GM18867 (cell line): Measurements from ENCODE around the gene TSSC4.
"Not testable (repeated sequence)": the region's sequence is repeated elsewhere in the genome, so short reads cannot be mapped to it uniquely, and the experiment has no call there.

ENCODE experiments used
- ATAC-seq: cut with Tn5 transposase; IDR thresholded peaks from one replicate; pipeline ENCODE4 v1.9.1; 2021; ENCODE audit warnings: mild to moderate bottlenecking, moderate library complexity; ENCODE audit not compliant: unreplicated experiment

The TSSC4 gene

GRCh38 chr11:2400069-2400761 lies at the start of gene TSSC4:
Gene TSSC4 (plus strand): TSS chr11:2400750. CDS start chr11:2402634, 1,884 bp downstream.
- peak; percentile 79 for ATAC-seq

GRCh38 chr11:2351701-2352100 lies 48.8 kb upstream of the TSSC4 start:
- no peak for ATAC-seq

- no peak for ATAC-seq
Observed at GRCh38 chr11:2352420-2352819, 48.1 kb upstream of the TSSC4 start.

GRCh38 chr11:2355000-2355644 lies 45.4 kb upstream of the TSSC4 start:
- no peak for ATAC-seq

GRCh38 chr11:2357246-2357645 lies 43.3 kb upstream of the TSSC4 start:
- ATAC-seq: no peak

GRCh38 chr11:2357651-2358050 lies 42.9 kb upstream of the TSSC4 start:
- ATAC-seq: not testable (repeated sequence)

GRCh38 chr11:2358754-2359442 lies 41.7 kb upstream of the TSSC4 start:
- ATAC-seq: no peak

- no peak for ATAC-seq
Observed at GRCh38 chr11:2359557-2359956, 41.0 kb upstream of the TSSC4 start.

- ATAC-seq: no peak
Observed at GRCh38 chr11:2360081-2360642, 40.4 kb upstream of the TSSC4 start.

- no peak for ATAC-seq
Observed at GRCh38 chr11:2361565-2361964, 39.0 kb upstream of the TSSC4 start.

GRCh38 chr11:2362414-2362813 lies 38.1 kb upstream of the TSSC4 start:
- ATAC-seq: no peak

GRCh38 chr11:2363130-2363529 lies 37.4 kb upstream of the TSSC4 start:
- no peak for ATAC-seq

- ATAC-seq: no peak
Observed at GRCh38 chr11:2363577-2364370, 36.8 kb upstream of the TSSC4 start.

- ATAC-seq: not testable (repeated sequence)
Observed at GRCh38 chr11:2364386-2364785, 36.2 kb upstream of the TSSC4 start.

GRCh38 chr11:2365571-2366210 lies 34.9 kb upstream of the TSSC4 start:
- no peak for ATAC-seq

- ATAC-seq: no peak
Observed at GRCh38 chr11:2366276-2366675, 34.3 kb upstream of the TSSC4 start.

- ATAC-seq: no peak
Observed at GRCh38 chr11:2366733-2367132, 33.8 kb upstream of the TSSC4 start.

- no peak for ATAC-seq
Observed at GRCh38 chr11:2367266-2368160, 33.0 kb upstream of the TSSC4 start.

GRCh38 chr11:2368178-2368850 lies 32.2 kb upstream of the TSSC4 start:
- ATAC-seq: no peak
